Muscle of back (tissue), 11 donors: ENCODE results near the gene GATAD2A. TPM values are rescaled to one million over a fixed set of nuclear protein-coding genes. Genes with fewer than 3 reads are reported as not detected.
"Not testable (repeated sequence)": the region's sequence is repeated elsewhere in the genome, so short reads cannot be mapped to it uniquely, and the experiment has no call there.

Experiments used
- DNase-seq, 3 donors: peaks; one replicate each; pipeline versions ENCODE4 v3.0.0 to v3.0.0-alpha.2; 2013
- polyA plus RNA-seq, 10 donors: library from polyadenylated mRNA; unstranded; fragments of 120-200 nt; gene quantifications; one replicate each; pipeline ENCODE4 v1.2.1, GENCODE V29; 2013; ENCODE audit not compliant: insufficient read length in 10 of 10

Gene GATAD2A
- polyA plus RNA-seq, 10 donors: 44.1 to 57.1 (median 47.3) TPM

GRCh38 chr19:19445911-19446361 is 40.5 kb downstream of the GATAD2A start:
- DNase-seq: no peak

- DNase-seq: no peak
Observed at GRCh38 chr19:19446655-19447437, 41.4 kb downstream of the GATAD2A start.

GRCh38 chr19:19447536-19448237 is 42.2 kb downstream of the GATAD2A start:
- DNase-seq: no peak

- DNase-seq: no peak
Observed at GRCh38 chr19:19448238-19448544, 42.7 kb downstream of the GATAD2A start.

- no peak for DNase-seq
Observed at GRCh38 chr19:19451429-19452242, 46.2 kb downstream of the GATAD2A start.

- DNase-seq: no peak
Observed at GRCh38 chr19:19452243-19453124, 47.0 kb downstream of the GATAD2A start.

GRCh38 chr19:19453125-19453454 is 47.6 kb downstream of the GATAD2A start:
- DNase-seq: no peak

- DNase-seq: not testable (repeated sequence)
Observed at GRCh38 chr19:19455166-19455919, 49.9 kb downstream of the GATAD2A start.

- no peak for DNase-seq
Observed at GRCh38 chr19:19457671-19458070, 52.2 kb downstream of the GATAD2A start.

GRCh38 chr19:19458110-19458816 is 52.8 kb downstream of the GATAD2A start:
- DNase-seq: no peak

GRCh38 chr19:19459073-19459472 is 53.6 kb downstream of the GATAD2A start:
- no peak for DNase-seq

- DNase-seq: no peak
Observed at GRCh38 chr19:19459707-19460251, 54.3 kb downstream of the GATAD2A start.

- DNase-seq: no peak
Observed at GRCh38 chr19:19460258-19460731, 54.8 kb downstream of the GATAD2A start.

- DNase-seq: peak in 1 of 3 donors; percentile 78
Observed at GRCh38 chr19:19460761-19461265, 55.3 kb downstream of the GATAD2A start.

- DNase-seq: no peak
Observed at GRCh38 chr19:19461306-19461670, 55.8 kb downstream of the GATAD2A start.

GRCh38 chr19:19461671-19462622 is 56.5 kb downstream of the GATAD2A start:
- peak; percentile 79 to 88 (median 80) for DNase-seq

- DNase-seq: peak in 2 of 3 donors; percentile 55 to 72
Observed at GRCh38 chr19:19463348-19464117, 58.1 kb downstream of the GATAD2A start.
